CD4-positive, alpha-beta T cell treated with Interleukin-17A for 1 hour (primary cell): ENCODE data around the gene CLASP2.
"Not testable (repeated sequence)": the region's sequence is repeated elsewhere in the genome, so short reads cannot be mapped to it uniquely, and the experiment has no call there.

Source experiments
- DNase-seq: peaks from one replicate; pipeline ENCODE4 v3.0.0-alpha.2; 2020

The CLASP2 gene

GRCh38 chr3:33541918-33542317 lies 176.1 kb downstream of the CLASP2 start:
- DNase-seq, result no peak

- no peak for DNase-seq
These were observed 179.2 kb downstream of the CLASP2 start for GRCh38 chr3:33538678-33539339.

- no peak for DNase-seq
These were observed 180.9 kb downstream of the CLASP2 start for GRCh38 chr3:33537133-33537532.

GRCh38 chr3:33526787-33527186 lies 191.3 kb downstream of the CLASP2 start:
- no peak for DNase-seq

GRCh38 chr3:33525232-33525631 lies 192.8 kb downstream of the CLASP2 start:
- DNase-seq, result no peak

- DNase-seq, result no peak
These were observed 194.9 kb downstream of the CLASP2 start for GRCh38 chr3:33523093-33523667.

GRCh38 chr3:33521736-33522135 lies 196.3 kb downstream of the CLASP2 start:
- no peak for DNase-seq

GRCh38 chr3:33513262-33513863 lies 204.7 kb downstream of the CLASP2 start:
- no peak for DNase-seq

GRCh38 chr3:33505027-33505426 lies 213.0 kb downstream of the CLASP2 start:
- DNase-seq, result no peak

- no peak for DNase-seq
These were observed 221.6 kb downstream of the CLASP2 start for GRCh38 chr3:33496449-33496848.

GRCh38 chr3:33491721-33492120 lies 226.3 kb downstream of the CLASP2 start:
- DNase-seq, result no peak

GRCh38 chr3:33490641-33491241 lies 227.3 kb downstream of the CLASP2 start:
- DNase-seq, result no peak

GRCh38 chr3:33488683-33489082 lies 229.4 kb downstream of the CLASP2 start:
- no peak for DNase-seq

GRCh38 chr3:33488246-33488645 lies 229.8 kb downstream of the CLASP2 start:
- no peak for DNase-seq

GRCh38 chr3:33482111-33482521 lies 235.9 kb downstream of the CLASP2 start:
- DNase-seq, result no peak

- DNase-seq, result no peak
These were observed 243.2 kb downstream of the CLASP2 start for GRCh38 chr3:33474896-33475295.

GRCh38 chr3:33473813-33474212 lies 244.2 kb downstream of the CLASP2 start:
- no peak for DNase-seq

- no peak for DNase-seq
These were observed 250.3 kb downstream of the CLASP2 start for GRCh38 chr3:33467786-33468185.

- no peak for DNase-seq
These were observed 257.0 kb downstream of the CLASP2 start for GRCh38 chr3:33461097-33461496.

GRCh38 chr3:33459577-33459976 lies 258.5 kb downstream of the CLASP2 start:
- not testable (repeated sequence) for DNase-seq

GRCh38 chr3:33458446-33458845 lies 259.6 kb downstream of the CLASP2 start:
- no peak for DNase-seq

- DNase-seq, result no peak
These were observed 261.3 kb downstream of the CLASP2 start for GRCh38 chr3:33456756-33457155.

GRCh38 chr3:33453331-33453761 lies 264.7 kb downstream of the CLASP2 start:
- no peak for DNase-seq

- not testable (repeated sequence) for DNase-seq
These were observed 266.1 kb downstream of the CLASP2 start for GRCh38 chr3:33451994-33452393.
